ENCODE data around the gene ZNF784. TPM values are rescaled to one million over a fixed set of nuclear protein-coding genes. Genes with fewer than 3 reads are reported as not detected.
"Not testable (repeated sequence)": the region's sequence is repeated elsewhere in the genome, so short reads cannot be mapped to it uniquely, and the experiment has no call there.

The ZNF784 gene
- total RNA-seq, 1 donor from 2014 or later, result 9.6 TPM

DNA sequence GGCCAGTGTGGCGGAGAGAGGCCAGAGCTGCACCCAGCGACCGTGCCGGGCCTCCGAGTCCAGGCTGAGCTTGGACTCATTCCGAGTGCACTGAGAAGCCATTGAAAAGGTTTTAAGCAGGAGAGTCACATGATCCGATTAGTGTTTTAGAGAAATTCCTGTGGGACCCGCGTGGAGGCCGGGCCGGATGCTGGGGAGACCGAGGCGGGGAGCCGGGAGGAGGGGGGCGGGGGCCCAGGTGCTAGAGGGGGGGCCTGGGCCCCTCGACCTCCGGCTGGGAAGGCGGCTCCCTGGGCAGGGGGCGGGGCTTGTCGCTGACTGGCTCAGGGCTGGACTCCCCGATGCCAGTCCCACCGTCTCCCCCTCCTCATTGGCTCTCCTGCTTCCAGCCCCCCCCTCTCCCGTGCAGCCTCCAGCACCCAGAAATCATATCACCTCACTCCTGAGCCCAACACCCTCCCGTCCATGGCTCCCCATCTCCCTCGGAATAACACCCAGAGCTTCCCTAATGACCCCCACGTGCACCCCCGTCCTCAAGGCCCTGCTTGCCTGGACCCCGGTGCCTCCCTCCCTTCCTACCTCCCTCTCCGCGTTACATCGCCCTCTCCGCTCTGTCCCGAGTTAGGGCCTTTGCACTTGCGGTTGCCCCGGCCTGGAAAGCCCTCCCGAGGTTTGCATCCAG is 38.6 kb downstream of the ZNF784 start:
- Mint-ChIP-seq H3K36me3 (no peaks in the 10 kb centered on the region), H3K9me3 (no peaks in the 10 kb centered on the region), H3K4me3 (peak overlapping the region; percentile 93), H3K27me3 (no peaks in the 10 kb centered on the region), H3K27ac (peak overlapping the region; percentile 66), H3K4me1 (ENCODE audit: unreplicated experiment) (peaks cover 39% of the 10 kb centered on the region)
- TF ChIP-seq, protein P1, sequence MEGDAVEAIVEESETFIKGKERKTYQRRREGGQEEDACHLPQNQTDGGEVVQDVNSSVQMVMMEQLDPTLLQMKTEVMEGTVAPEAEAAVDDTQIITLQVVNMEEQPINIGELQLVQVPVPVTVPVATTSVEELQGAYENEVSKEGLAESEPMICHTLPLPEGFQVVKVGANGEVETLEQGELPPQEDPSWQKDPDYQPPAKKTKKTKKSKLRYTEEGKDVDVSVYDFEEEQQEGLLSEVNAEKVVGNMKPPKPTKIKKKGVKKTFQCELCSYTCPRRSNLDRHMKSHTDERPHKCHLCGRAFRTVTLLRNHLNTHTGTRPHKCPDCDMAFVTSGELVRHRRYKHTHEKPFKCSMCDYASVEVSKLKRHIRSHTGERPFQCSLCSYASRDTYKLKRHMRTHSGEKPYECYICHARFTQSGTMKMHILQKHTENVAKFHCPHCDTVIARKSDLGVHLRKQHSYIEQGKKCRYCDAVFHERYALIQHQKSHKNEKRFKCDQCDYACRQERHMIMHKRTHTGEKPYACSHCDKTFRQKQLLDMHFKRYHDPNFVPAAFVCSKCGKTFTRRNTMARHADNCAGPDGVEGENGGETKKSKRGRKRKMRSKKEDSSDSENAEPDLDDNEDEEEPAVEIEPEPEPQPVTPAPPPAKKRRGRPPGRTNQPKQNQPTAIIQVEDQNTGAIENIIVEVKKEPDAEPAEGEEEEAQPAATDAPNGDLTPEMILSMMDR (conservative IDR thresholded peaks at IDR 0.05), result no peak
- DNase-seq (ENCODE audit: extremely low spot score, unreplicated experiment), result peak; percentile 87

DNA sequence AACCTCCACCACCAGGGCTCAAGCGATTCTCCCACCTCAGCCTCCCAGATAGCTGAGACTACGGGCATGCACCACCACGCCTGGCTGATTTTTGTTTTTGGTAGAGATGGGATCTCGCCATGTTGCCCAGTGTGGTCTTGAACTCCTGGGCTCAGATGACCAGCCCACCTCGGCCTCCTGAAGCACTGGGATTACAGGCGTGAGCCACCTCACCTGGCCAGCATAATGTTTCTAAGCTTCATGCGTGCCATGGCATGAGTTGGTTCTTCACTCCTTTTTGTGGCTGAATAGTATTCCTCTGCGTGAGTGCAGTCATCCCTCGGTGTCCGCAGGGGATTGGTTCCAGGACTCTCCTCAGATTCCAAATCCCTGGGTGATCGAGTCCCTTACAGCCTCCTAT is 39.5 kb downstream of the ZNF784 start:
- DNase-seq (ENCODE audit: extremely low spot score, unreplicated experiment), result no peak
- Mint-ChIP-seq H3K36me3 (peaks cover under 1% of the 10 kb centered on the region), H3K4me3 (peak overlapping the region; percentile 93), H3K4me1 (ENCODE audit: unreplicated experiment) (peaks cover 35% of the 10 kb centered on the region), H3K27me3 (no peaks in the 10 kb centered on the region), H3K9me3 (no peaks in the 10 kb centered on the region), H3K27ac (peak overlapping the region; percentile 66)
- TF ChIP-seq, protein P1 (conservative IDR thresholded peaks at IDR 0.05), result no peak

DNA sequence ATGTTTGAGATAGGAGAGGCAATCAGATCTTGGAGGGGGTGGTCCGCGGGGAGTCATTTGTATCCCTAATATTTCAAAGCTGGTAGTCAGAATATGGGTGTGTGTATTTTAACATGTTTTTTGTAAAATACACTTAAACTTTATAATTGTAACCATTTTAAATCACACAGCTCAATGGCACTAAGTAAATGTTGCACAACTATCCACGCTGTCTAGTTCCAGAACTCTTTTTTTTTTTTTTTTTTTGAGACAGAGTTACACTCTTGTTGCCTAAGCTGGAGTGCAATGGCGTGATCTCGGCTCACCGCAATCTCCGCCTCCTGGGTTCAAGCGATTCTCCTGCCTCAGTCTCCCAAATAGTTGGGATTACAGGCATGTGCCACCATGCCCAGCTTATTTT is 40.5 kb downstream of the ZNF784 start:
- H3K36me3 Mint-ChIP-seq; H3K4me3 Mint-ChIP-seq; H3K27ac Mint-ChIP-seq; DNase-seq (ENCODE audit: extremely low spot score, unreplicated experiment); H3K27me3 Mint-ChIP-seq; H3K9me3 Mint-ChIP-seq: not testable (repeated sequence)
- H3K4me1 Mint-ChIP-seq (ENCODE audit: unreplicated experiment), result peaks cover 36% of the 10 kb centered on the region

DNA sequence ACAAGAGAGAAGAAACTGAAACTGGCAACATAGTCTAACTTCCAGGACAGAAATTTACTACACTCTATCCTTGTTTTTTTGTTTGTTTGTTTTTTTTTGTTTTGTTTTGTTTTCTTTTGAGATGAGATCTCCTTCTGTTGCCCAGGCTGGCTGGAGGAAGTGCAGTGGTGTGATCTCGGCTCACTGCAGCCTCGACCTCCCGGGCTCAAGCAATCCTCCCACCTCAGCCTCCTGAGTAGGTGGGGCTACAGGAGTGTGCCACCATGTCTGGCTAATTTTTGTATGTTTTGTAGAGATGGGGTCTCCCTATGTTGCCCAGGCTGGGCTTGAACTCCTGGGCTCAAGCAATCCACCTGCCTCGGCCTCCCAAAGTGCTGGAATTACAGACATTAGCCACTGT is 42.1 kb downstream of the ZNF784 start:
- Mint-ChIP-seq H3K4me3 (peak overlapping the region; percentile 94), H3K4me1 (ENCODE audit: unreplicated experiment) (peaks cover 33% of the 10 kb centered on the region), H3K27ac (peak overlapping the region; percentile 82)
- H3K9me3 Mint-ChIP-seq; DNase-seq (ENCODE audit: extremely low spot score, unreplicated experiment); H3K36me3 Mint-ChIP-seq; H3K27me3 Mint-ChIP-seq: not testable (repeated sequence)

DNA sequence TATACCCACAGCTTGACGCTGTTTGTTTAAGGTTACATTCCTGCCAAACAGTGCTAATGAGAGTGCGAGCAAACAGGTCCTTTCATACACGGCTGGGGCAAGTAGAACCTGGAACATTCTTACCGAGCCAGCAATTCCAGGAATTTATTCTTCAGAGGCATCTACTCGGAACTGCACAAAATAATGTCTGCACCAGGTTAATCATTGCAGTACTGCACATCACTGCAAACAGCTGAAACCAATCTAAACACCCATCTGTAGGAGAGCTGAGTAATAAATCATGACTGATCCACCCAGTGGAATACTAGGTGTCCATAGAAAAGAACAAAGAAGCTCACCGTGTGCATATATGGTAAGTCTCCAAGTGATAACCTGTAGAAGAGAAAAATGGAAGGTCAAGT is 42.5 kb downstream of the ZNF784 start:
- no peak for DNase-seq (ENCODE audit: extremely low spot score, unreplicated experiment)
- Mint-ChIP-seq H3K27me3 (no peaks in the 10 kb centered on the region), H3K27ac (peak overlapping the region; percentile 82), H3K4me3 (peak overlapping the region; percentile 94), H3K4me1 (ENCODE audit: unreplicated experiment) (peaks cover 31% of the 10 kb centered on the region), H3K36me3 (peaks cover 10% of the 10 kb centered on the region), H3K9me3 (no peaks in the 10 kb centered on the region)
- TF ChIP-seq, protein P1 (conservative IDR thresholded peaks at IDR 0.05), result no peak

DNA sequence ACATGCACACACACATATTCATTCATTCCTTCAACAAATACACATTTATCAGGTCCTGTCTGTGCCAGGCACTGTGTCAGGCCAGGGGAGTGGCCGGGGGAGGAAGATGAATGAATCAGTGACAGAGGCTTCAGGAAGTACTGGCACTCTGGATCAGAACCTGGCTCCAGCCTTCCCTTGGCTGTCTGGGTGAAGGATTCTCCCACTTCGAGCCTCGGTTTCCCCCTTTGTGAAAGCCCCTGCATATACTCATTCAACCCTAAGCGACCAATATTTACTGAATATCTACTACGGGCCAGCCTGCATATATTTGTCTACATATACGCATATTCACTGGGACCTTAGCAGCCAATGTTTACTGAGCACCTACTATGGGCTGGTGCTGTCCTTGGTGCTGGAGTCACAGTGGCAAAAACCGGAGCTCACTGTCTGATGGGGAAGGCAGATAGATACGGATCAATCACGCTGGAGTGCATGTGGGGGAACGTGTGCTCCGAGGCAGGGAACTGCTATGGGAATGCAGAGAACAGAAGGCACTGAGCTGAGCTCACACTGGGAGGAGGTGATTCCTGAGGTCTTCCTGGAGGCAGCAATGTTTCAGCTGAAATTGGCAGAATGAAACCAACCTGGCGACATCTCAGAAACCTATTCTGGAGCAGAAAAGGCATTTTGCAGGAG is 43.1 kb downstream of the ZNF784 start:
- Mint-ChIP-seq H3K9me3 (no peaks in the 10 kb centered on the region), H3K4me1 (ENCODE audit: unreplicated experiment) (peaks cover 33% of the 10 kb centered on the region), H3K27ac (peak overlapping the region; percentile 82), H3K36me3 (peaks cover 12% of the 10 kb centered on the region), H3K27me3 (no peaks in the 10 kb centered on the region), H3K4me3 (peak overlapping the region; percentile 94)
- no peak for DNase-seq (ENCODE audit: extremely low spot score, unreplicated experiment)
- TF ChIP-seq, protein P1 (conservative IDR thresholded peaks at IDR 0.05), result no peak

All from type B pancreatic cell (in vitro differentiated cells).